GM12801 (cell line): ENCODE results near the gene AKT1S1.

Experiments used
- TF ChIP-seq, protein P1 (sequence below): IDR thresholded peaks from one replicate; pipeline ENCODE4 v1.5.1; 2011; ENCODE audit warnings: control low read depth; ENCODE audit not compliant: insufficient read length; ENCODE audit errors: extremely low read depth

AKT1S1 gene

DNA sequence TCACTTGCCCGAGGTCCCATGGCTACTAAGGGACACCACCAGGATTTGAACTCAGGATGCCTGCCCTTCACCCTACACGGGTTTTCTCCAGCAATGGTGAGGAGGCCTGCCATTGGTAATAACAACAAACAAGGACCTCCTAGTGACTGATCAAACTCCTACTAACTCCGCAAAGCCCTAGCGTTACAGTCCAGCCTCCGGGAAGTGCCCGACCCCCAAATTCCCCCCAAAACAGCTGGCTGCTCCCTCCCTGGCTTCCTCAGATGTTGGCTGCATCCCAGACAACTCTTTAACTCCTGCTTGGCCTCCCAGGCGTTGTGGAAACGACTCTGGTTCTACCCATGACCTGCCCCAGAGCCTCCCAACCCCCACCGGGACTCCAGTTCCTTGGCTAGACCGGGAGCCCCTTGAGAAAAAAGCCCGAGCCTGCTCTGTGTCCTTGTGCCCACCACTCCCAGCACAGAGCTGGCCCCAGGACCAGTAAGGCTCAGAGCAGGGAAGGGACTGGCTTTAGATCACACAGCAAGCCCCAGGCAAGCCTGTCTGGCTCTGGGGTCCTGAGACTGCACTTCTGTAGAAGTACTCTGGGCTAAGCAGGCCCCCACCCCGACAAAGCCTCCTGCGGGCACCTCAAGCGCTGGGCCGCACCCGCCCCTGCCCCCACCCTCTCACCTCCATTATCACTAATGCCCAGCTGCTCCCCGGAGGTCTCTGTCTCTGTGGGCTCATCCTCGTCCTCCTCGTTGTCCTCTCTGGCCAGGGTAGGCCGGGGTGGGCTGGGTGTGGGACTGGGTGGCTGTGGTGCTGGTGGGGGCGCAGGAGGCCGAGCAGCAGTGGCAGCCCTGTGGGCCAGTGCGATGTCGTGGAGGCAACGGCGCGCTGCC lies 4.7 kb downstream of the AKT1S1 start:
- TF ChIP-seq, protein P1, sequence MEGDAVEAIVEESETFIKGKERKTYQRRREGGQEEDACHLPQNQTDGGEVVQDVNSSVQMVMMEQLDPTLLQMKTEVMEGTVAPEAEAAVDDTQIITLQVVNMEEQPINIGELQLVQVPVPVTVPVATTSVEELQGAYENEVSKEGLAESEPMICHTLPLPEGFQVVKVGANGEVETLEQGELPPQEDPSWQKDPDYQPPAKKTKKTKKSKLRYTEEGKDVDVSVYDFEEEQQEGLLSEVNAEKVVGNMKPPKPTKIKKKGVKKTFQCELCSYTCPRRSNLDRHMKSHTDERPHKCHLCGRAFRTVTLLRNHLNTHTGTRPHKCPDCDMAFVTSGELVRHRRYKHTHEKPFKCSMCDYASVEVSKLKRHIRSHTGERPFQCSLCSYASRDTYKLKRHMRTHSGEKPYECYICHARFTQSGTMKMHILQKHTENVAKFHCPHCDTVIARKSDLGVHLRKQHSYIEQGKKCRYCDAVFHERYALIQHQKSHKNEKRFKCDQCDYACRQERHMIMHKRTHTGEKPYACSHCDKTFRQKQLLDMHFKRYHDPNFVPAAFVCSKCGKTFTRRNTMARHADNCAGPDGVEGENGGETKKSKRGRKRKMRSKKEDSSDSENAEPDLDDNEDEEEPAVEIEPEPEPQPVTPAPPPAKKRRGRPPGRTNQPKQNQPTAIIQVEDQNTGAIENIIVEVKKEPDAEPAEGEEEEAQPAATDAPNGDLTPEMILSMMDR, result no peak

DNA sequence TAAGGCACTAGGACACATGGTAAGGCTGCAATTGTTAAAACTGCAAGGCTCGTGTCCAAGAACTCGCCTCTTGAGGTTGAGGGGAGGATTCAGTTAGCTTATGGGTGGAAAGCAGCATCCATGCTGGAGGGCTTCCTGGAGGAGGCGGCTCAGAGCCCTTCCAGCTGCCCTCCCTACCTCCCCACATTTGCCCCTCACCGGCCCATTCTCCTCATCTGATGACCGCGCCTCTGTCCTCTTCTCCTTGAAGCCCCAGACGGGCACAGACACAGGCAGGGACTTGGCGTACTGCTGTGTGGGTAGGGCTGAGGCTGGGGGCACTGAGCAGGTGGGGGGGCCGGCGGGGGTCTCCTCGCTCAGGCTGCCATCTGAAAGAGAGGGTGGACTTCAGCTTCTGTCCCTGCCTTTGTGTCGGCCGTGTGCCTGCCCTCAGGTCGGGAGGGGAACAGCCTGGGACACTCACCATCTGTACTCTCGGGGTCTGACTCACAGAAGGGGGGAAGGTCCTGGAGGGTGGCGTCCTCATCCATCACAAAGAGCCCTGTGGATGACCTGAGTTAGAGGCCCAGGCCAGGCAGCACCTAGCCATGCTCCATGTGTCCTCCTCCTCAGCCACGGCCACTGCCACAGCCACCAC lies 5.7 kb downstream of the AKT1S1 start:
- TF ChIP-seq, protein P1, result no peak

DNA sequence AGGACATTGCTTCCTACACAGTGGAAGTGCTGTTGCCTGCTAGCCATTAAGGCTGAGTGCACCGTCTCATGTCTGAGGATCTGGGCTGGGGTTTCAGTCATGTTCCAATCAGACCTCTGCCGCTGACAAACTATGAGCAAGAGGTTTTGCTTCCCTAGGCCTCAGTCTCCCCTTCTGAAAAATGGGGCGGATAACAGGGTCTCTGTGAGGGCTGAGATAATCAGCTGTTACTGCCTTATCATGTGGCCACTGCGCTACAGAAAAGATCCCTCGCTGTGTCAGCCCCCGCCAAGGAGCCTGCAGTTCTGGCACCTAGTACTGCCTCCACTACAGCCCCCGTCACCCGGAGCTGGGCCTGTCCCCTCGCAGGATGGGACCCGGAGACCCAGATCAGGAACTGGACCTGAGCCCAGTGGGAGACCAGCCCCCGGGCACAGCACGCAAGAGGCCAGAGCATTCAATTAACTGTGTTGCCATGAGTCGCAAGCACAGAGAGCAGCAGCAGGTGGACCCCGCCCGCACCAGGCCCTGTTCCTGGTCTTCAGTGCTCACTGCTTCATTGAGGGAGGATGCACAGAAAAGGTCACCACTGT lies 6.8 kb downstream of the AKT1S1 start:
- TF ChIP-seq, protein P1, result no peak

DNA sequence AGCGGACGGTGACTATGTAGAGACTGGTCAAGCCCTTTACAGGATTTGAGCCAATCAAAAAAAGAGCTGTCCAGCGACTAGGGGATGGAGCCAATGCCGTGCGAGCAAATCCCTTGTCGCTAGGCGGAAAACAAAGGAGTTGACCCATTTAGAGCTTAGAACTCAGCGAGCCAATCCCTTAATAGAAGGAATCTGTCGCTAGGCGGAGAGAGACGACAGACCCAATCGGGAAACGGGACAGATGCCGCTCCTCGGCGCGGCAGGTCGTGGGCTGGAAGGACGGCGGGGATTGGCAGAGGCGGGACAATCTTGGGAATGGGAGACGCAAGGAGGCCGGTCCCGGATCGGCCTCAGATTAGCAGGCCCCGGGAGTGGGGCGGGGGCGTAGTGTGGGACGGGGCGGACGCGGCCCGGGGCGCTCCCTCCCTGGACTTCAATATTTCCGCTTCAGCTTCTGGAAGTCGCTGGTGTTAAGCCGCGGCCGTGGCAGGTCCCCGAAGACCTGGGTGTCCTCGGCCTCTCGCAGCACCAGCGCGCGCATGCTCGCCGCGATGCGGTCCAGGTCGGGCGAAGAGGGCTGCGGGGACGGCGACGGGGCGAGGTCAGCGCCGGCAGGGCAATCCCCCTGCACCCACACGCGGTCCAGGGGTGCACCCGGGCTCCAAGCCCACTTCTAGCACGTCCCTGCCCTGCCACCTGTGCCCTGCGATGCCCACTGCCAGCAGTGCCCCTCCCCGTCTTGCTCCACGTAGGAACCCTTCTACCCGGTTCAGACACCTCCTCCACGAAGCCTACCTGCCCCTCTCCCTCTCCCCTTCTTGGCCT lies 7.5 kb downstream of the AKT1S1 start:
- TF ChIP-seq, protein P1, result no peak

DNA sequence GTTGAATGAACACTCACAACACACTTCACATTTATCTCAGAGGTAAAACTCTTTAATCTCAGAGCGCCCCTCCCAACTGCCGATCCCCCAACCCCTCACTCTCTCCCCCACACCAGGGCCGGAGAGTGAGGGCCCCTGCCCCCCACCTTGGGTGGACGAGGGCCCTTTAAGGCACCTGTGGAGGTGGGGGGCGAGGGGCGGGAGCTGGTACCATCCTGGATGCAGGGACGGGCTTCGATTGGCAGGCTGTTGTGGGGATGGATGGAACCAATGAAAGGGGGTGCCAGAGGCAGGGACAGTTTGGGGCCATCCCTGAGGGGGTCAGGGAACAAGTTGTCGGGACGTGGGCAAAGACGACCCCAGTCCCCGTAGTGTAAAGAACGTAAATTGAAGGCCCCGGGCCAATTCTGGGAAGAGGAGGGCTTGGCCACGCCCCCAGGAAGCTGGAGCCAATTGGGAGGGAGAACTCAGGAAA lies 8.1 kb downstream of the AKT1S1 start:
- TF ChIP-seq, protein P1, result no peak

DNA sequence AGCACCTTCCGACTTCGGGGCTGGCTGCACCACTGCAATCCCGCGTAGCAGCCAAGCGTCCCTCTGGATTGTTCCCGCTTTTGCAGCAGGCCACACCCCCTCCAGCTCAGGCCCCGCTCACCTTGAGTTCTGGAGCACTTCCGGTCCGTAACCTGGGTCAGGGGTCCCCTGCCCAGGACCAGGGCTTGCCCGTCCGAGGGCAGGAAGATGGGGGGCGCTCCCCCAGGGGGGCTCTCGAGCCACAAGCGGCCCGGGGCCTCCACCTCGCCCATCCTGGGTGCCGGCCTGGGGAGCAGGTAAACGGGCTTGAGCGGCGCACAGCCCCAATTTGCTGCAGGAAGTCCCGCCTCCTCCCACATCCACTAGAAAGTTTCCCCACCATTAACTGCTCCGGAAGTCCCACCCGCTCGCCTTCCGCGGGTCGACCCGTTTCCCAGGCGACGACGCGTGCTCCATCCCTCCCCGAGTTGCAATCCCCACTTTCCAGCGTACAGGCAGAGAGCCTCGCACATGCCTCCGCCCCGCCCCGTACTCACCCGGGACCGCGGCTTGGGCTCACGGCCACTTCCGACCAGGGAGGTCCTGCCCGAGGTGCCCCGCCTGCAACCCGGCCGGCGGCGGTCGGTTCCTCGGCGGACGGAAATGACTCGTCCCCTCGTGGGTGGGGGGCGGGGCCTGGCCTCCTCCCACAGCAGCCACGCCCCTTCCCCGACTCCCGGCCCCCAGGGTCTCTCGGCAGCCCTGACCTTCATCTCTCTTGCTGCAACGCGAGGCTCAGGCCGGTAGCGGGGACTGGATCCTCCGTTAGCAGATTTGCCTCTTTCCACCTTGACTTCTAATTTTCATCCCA lies 10.0 kb downstream of the AKT1S1 start, which contains the start of gene PNKP:
Gene PNKP, minus strand, starts transcription at position 644 of the 850 bp plus-strand sequence. Its CDS starts 372 bp downstream, at position 272.
- TF ChIP-seq, protein P1, result no peak
